Activated CD8-positive, alpha-beta memory T cell treated with anti-CD3 and anti-CD28 coated beads, Interleukin-2, amount 50 U/mL, for 48 hours (primary cell): ENCODE measurements around the gene ARPC2.

Experiments
- DNase-seq: peaks from one replicate; pipeline ENCODE4 v3.0.0-alpha.2; 2020

Gene ARPC2

GRCh38 chr2:218217360-218218267, 625 bp downstream of the ARPC2 start:
- DNase-seq: peak; percentile 86

- DNase-seq: no peak
These were observed 1.5 kb downstream of the ARPC2 start for GRCh38 chr2:218218268-218219185.

GRCh38 chr2:218219934-218220333, 2.9 kb downstream of the ARPC2 start:
- no peak for DNase-seq

- DNase-seq: no peak
These were observed 4.0 kb downstream of the ARPC2 start for GRCh38 chr2:218221000-218221399.

DNA sequence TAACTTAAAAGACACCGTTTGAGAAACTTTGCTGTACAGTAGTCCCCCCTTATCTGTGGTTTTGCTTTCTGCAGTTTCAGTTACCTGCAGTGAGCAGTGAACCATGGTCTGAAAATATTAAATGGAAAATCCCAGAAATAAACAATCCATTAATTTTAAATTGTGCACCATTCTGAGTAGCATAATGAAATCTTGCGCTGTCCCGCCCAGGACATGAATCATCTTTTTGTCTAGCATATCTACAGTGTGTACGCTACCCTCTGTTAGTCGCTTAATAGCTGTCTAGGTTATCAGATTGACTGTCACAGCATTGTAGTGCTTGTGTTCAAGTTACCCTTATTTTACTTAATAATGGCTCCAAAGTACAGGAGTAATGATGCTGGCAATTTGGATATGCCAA, 6.1 kb downstream of the ARPC2 start:
- DNase-seq: no peak

GRCh38 chr2:218224186-218224585, 7.2 kb downstream of the ARPC2 start:
- DNase-seq: no peak

DNA sequence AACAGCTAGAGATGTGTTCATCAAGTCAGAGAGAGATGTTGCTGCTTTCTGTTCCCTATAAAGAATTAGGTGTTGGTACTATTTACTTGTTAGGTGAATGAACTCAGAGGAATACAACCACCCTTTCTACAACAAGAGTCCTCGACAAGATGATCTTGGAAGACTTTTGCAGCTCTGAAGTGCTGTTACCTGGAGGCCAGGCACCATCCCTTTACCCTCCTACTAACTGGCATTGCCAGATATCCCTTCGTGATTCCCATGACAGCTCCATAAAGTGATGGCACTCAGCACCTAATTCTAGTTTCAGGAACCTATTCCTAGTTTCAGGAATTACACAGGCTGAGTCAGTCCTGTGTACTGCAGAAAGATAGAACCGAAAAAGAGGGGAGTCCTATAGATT, 9.9 kb downstream of the ARPC2 start:
- no peak for DNase-seq

DNA sequence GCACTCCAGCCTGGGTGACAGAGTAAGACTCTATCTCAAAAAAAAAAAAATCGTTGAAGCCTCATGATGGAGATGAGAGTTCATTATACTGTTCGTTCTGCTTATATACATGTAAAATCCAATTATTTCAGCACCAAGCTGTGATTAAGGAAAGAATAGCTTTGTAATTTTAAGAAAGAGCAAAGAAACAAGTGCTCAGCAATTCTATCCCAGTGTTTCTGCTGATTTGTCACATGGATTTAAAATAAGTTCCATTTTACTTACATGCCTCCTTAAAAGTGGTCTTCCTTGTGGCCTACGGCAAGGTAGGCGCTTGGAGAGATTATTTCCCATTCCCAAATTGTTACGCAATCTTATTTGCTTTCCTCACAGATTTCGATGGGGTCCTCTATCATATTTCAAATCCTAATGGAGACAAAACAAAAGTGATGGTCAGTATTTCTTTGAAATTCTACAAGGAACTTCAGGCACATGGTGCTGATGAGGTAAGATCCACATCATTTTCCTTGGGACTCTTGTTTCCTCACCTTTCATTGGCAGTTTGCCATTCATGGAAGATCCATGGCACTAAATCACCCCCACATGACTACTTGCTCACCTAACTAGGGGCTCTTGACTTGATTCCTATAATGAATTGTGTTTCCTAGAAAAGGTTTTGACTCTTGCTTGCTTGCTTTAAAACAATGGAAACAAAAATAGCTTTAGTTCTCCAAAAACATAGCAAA, 11.5 kb downstream of the ARPC2 start:
- DNase-seq: no peak

DNA sequence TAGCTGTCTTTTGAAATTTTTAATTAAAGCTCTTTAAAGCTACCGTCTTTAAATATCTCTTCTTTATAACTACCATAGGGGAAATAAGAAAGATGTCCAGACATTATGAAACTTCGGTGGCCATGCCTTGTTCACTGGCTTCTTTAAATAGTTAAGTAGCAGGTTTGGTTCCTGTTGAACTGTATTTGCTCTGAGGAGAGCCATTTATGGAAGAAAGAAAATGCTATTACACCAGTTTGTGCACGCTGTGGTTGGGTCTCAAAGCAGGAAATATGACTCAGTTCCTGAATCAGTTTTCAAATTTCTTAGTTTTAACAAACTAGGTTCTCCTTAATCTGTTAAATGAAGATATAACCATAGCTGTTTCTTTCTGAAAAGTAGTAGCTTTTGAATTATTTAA, 12.2 kb downstream of the ARPC2 start:
- DNase-seq: no peak

GRCh38 chr2:218229851-218230250, 12.9 kb downstream of the ARPC2 start:
- DNase-seq: no peak

GRCh38 chr2:218230882-218231281, 13.9 kb downstream of the ARPC2 start:
- no peak for DNase-seq

DNA sequence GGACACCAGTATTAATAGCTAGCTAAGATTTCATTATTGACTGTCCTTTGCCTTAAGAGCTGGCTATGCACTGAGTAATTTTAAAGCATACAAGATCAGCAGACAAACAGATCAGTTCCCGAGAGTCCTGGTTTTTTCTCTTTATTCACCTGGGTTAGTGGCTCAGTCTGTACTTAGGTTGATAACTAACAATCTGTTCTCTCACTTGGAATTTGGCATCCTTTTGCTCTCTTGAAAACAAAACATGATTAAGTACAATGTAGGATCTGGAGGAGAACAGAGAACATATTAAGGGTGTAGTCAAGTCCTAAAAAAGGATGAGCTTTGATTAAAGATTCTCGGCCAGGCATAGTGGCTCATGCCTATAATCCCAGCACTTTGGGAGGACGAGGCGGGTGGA, 16.6 kb downstream of the ARPC2 start:
- DNase-seq: no peak

DNA sequence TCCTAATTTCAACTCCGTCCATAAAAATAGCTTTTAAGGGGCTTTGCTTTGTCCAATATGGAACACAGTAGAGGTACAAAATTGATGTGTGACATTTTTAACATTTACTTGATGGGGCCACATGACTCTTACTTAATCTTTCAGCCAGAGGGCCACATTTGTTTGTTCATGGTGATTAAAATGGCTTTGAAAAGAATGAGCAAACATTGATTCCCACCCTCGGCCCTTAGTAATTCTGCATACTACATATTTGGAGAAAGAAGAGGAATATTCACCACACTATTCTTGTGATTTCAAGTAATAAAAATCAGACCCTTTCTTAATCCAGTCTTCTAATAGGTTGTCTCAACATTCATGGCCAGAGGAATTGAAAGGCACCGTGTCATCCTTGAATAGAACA, 17.5 kb downstream of the ARPC2 start:
- DNase-seq: no peak

GRCh38 chr2:218235017-218235416, 18.0 kb downstream of the ARPC2 start:
- DNase-seq: no peak

- DNase-seq: no peak
These were observed 19.8 kb downstream of the ARPC2 start for GRCh38 chr2:218236829-218237228.

DNA sequence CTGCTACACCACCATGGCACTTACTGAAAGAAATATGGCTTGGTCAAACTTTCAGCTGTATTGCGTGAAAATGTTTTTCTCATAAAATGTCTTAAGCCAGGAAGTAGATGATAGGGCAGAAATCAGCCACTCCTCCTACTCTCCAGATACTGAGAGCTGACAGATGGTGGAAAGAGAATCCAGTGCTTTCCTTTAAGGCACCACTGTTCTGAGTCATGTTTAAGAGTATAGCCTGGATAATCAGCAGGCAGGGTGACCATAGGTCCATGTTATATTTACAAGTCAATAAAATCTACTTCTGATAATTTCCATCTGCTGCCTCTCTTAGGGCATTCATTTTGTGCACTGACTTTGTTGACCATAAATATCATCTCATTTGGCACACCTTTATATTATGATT, 21.9 kb downstream of the ARPC2 start:
- no peak for DNase-seq

- DNase-seq: no peak
These were observed 27.2 kb downstream of the ARPC2 start for GRCh38 chr2:218244204-218244603.

GRCh38 chr2:218244665-218245064, 27.7 kb downstream of the ARPC2 start:
- no peak for DNase-seq

DNA sequence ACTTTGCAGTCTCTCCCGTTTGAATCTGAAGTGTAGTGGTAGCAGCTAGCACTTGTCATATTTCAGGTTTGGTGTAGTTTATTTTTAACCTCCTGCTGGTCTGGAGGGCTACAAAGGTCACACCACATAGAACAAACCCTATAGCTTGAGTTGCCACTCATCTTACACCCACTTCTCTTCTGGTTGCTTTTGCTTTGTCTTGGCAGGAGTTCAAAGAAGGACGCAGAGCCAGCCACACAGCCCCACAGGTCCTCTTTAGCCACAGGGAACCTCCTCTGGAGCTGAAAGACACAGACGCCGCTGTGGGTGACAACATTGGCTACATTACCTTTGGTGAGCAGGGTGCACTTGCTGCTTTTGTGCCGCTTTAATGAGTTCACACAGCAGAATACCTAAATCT, 28.2 kb downstream of the ARPC2 start:
- DNase-seq: peak; percentile 51

DNA sequence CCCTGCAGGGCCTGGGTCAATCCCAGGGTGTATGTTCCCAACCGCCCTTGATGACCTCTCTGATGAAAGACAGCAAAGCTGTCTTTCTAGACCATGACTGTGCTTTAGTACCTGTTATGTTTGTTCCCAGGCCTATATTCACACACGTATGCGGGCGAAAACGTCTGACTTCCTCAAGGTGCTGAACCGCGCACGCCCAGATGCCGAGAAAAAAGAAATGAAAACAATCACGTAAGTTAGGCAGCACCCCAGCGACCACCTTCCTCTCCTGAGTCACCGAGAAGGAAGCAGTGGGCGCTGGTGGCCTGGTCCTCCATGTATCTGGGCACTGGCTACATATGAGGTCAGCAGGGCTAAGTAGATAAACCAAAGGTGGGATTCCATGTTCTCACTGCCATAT, 32.7 kb downstream of the ARPC2 start:
- no peak for DNase-seq

- DNase-seq: no peak
These were observed 35.7 kb downstream of the ARPC2 start for GRCh38 chr2:218252509-218253231.

- DNase-seq: no peak
These were observed 36.2 kb downstream of the ARPC2 start for GRCh38 chr2:218253232-218253625.

- DNase-seq: no peak
These were observed 38.5 kb downstream of the ARPC2 start for GRCh38 chr2:218255446-218255845.
